Subcutaneous abdominal adipose tissue (tissue), 5 donors: ENCODE data around the gene FLNA.

Experiments used
- H3K27ac ChIP-seq: one replicate; pipeline ENCODE4 v1.7.0; 2013; ENCODE audit warnings: low read depth, mild to moderate bottlenecking, inconsistent platforms, low read length, moderate library complexity
- H3K27me3 ChIP-seq, 5 donors: one replicate each; pipeline ENCODE4 v1.7.0; 2013; ENCODE audit warnings: low read length in 5 of 5, inconsistent platforms in 1 of 5; ENCODE audit not compliant: control insufficient read depth in 5 of 5, insufficient read depth in 4 of 5
- H3K36me3 ChIP-seq, 5 donors: one replicate each; pipeline ENCODE4 v1.7.0; 2013; ENCODE audit warnings: low read length in 5 of 5; ENCODE audit not compliant: control insufficient read depth in 5 of 5, insufficient read depth in 5 of 5
- H3K4me1 ChIP-seq, 5 donors: one replicate each; pipeline ENCODE4 v1.7.0; 2013; ENCODE audit warnings: low read length in 5 of 5, mild to moderate bottlenecking in 3 of 5, moderate library complexity in 1 of 5; ENCODE audit not compliant: control insufficient read depth in 5 of 5, insufficient read depth in 5 of 5
- H3K4me3 ChIP-seq, 5 donors: one replicate each; pipeline ENCODE4 v1.7.0; 2013; ENCODE audit warnings: low read length in 5 of 5, low read depth in 1 of 5
- H3K9ac ChIP-seq, 5 donors: one replicate each; pipeline ENCODE4 v1.7.0; 2013; ENCODE audit warnings: low read length in 5 of 5, mild to moderate bottlenecking in 4 of 5, moderate library complexity in 3 of 5
- H3K9me3 ChIP-seq, 5 donors: one replicate each; pipeline ENCODE4 v1.7.0; 2013; ENCODE audit warnings: low read length in 5 of 5; ENCODE audit not compliant: control insufficient read depth in 5 of 5
- donor health status: healthy.
- donor health status: healthy.
- donor health status: healthy.
- donor health status: healthy.
- donor health status: healthy.

Gene FLNA

GRCh38 chrX:154360155-154360713 lies 14.2 kb downstream of the FLNA start:
- peaks cover 0 to 12% (median 0%) of the 10 kb centered on the region in 5 donors for H3K9me3 ChIP-seq
- no peaks in the 10 kb centered on the region for H3K4me1 ChIP-seq
- H3K27ac ChIP-seq: no peak overlapping the region
- no peak overlapping the region for H3K9ac ChIP-seq
- peaks cover 0 to 18% (median 3%) of the 10 kb centered on the region in 5 donors for H3K27me3 ChIP-seq
- H3K4me3 ChIP-seq: no peak overlapping the region
- H3K36me3 ChIP-seq: peaks cover 0 to 95% (median 90%) of the 10 kb centered on the region in 5 donors

DNA sequence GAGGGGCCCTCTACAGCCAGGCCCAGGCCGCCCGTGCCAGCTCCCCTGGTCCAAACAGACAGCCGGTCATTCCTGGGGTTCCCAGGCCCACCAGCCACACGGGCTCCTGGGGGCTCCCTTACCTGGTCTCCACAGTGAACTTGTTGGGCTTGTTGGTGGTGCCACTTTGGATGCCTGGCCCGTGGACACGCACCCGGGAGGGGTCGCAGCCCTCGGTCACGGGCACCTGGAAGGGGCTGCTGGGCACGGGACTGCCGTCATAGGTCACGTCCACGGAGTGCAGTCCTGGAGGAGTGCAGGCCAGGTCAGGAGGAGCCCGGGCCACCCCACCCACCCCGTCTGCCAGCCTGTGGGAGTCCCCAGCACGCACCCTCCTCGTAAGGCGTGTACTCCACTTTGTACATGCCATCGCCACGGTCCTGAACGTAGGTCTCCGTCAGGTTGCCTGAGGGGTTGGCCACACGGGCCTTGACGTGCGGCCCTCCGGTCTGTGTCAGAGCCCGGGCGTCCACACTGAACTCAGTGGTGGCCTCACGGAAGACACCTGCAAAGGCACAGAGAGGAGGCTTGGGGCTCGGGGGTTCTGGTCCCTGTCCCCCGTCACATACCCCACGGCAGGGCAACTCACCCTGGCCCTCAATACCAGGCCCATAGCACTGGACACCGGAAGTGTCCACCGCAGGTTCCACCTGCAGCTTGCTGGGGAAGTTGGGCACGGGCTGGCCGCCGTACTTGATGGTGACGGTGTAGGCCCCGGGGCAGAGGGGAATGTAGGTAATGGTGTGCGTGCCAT lies 14.9 kb downstream of the FLNA start:
- Histone ChIP-seq H3K9me3 (peaks cover 0 to 12% (median 0%) of the 10 kb centered on the region in 5 donors), H3K4me3 (no peak overlapping the region), H3K27ac (no peak overlapping the region), H3K36me3 (peaks cover 0 to 95% (median 90%) of the 10 kb centered on the region in 5 donors), H3K4me1 (no peaks in the 10 kb centered on the region), H3K27me3 (peaks cover 0 to 18% (median 3%) of the 10 kb centered on the region in 5 donors), H3K9ac (no peak overlapping the region)

DNA sequence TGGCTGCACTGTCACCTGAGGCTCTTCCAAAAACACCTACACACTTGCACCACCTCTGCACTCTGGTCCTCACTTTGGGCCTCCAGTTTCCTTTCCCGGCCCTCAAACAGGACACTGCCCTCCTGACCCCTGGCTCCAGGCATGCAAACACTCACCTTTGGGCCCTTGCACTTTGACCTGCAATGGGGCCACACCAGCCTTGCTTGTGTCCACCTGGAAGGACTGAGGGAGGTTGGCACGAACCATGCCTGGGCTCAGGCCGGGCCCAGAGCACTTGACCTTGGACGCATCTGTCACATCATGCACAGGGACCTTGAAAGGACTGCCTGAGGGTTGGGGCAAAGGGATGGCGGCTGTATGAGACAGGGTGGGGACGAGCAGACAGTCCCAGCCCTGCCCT lies 15.6 kb downstream of the FLNA start:
- no peak overlapping the region for H3K9ac ChIP-seq
- no peaks in the 10 kb centered on the region for H3K4me1 ChIP-seq
- H3K4me3 ChIP-seq: no peak overlapping the region
- peaks cover 0 to 95% (median 90%) of the 10 kb centered on the region in 5 donors for H3K36me3 ChIP-seq
- peaks cover 0 to 16% (median 3%) of the 10 kb centered on the region in 5 donors for H3K27me3 ChIP-seq
- peaks cover 0 to 10% (median 0%) of the 10 kb centered on the region in 5 donors for H3K9me3 ChIP-seq
- no peak overlapping the region for H3K27ac ChIP-seq

GRCh38 chrX:154358011-154358410 lies 16.4 kb downstream of the FLNA start:
- no peak overlapping the region for H3K27ac ChIP-seq

DNA sequence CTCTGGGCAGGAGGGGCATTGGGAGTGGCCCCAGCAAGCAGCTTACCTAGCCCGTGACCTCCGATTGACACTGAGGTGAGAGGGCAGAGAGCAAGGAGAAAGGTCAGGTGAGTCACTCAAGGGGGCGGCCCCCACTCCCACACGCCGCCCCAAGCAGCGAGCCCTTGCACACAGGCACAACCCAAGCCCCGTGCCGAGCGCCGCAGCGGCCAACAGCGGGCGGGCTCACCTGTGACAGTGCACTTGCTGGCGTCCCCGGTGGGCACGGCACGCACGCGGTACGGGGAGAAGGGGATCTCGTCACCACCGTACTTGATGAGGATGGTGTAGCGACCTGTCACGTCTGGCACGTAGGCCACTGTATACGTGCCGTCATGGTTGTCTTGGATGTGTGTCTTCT lies 17.2 kb downstream of the FLNA start:
- peaks cover 0 to 97% (median 96%) of the 10 kb centered on the region in 5 donors for H3K36me3 ChIP-seq
- no peaks in the 10 kb centered on the region for H3K4me1 ChIP-seq
- no peak overlapping the region for H3K9ac ChIP-seq
- H3K9me3 ChIP-seq: peaks cover 0 to 8% (median 0%) of the 10 kb centered on the region in 5 donors
- no peak overlapping the region for H3K4me3 ChIP-seq
- H3K27ac ChIP-seq: no peak overlapping the region
- H3K27me3 ChIP-seq: peaks cover 0 to 16% (median 7%) of the 10 kb centered on the region in 5 donors

More at GRCh38 chrX:154358011-154358410, 16.4 kb downstream of the FLNA start:
- H3K27me3 ChIP-seq: peaks cover 0 to 16% (median 8%) of the 10 kb centered on the region in 5 donors
- H3K36me3 ChIP-seq: peaks cover 0 to 97% (median 96%) of the 10 kb centered on the region in 5 donors
- H3K4me3 ChIP-seq: no peak overlapping the region
- peaks cover 0 to 8% (median 0%) of the 10 kb centered on the region in 5 donors for H3K9me3 ChIP-seq
- no peak overlapping the region for H3K9ac ChIP-seq
- H3K4me1 ChIP-seq: no peaks in the 10 kb centered on the region

- peaks cover 0 to 13% (median 5%) of the 10 kb centered on the region in 5 donors for H3K27me3 ChIP-seq
- no peaks in the 10 kb centered on the region for H3K4me1 ChIP-seq
- H3K36me3 ChIP-seq: peaks cover 0 to 97% (median 96%) of the 10 kb centered on the region in 5 donors
- H3K9me3 ChIP-seq: peaks cover 0 to 8% (median 0%) of the 10 kb centered on the region in 5 donors
- H3K4me3 ChIP-seq: no peak overlapping the region
- no peak overlapping the region for H3K9ac ChIP-seq
- no peak overlapping the region for H3K27ac ChIP-seq
These were observed 17.8 kb downstream of the FLNA start for GRCh38 chrX:154356596-154356995.

DNA sequence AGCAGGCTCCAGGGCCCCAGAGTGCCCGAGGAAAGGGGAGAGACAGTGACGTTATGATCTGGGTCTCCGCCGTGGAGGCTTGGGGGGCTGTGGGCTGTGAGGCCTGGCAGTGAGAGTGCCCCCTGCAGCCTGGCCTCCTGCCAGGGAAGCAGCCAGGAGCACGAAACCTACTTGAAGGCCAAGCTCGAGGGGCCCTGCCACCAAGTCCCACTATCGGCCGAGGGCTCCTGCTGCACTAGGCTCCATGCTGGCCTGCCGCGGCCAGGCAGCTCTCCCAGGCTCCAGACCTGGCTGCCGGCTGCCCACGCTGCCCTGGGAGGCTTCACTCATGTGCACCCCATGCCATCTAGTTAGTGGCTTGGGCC lies 18.7 kb downstream of the FLNA start:
- H3K4me3 ChIP-seq: no peak overlapping the region
- peaks cover 0 to 9% (median 5%) of the 10 kb centered on the region in 5 donors for H3K27me3 ChIP-seq
- H3K27ac ChIP-seq: no peak overlapping the region
- peaks cover 0 to 100% (median 98%) of the 10 kb centered on the region in 5 donors for H3K36me3 ChIP-seq
- H3K4me1 ChIP-seq: no peaks in the 10 kb centered on the region
- peaks cover 0 to 8% (median 0%) of the 10 kb centered on the region in 5 donors for H3K9me3 ChIP-seq
- H3K9ac ChIP-seq: no peak overlapping the region

DNA sequence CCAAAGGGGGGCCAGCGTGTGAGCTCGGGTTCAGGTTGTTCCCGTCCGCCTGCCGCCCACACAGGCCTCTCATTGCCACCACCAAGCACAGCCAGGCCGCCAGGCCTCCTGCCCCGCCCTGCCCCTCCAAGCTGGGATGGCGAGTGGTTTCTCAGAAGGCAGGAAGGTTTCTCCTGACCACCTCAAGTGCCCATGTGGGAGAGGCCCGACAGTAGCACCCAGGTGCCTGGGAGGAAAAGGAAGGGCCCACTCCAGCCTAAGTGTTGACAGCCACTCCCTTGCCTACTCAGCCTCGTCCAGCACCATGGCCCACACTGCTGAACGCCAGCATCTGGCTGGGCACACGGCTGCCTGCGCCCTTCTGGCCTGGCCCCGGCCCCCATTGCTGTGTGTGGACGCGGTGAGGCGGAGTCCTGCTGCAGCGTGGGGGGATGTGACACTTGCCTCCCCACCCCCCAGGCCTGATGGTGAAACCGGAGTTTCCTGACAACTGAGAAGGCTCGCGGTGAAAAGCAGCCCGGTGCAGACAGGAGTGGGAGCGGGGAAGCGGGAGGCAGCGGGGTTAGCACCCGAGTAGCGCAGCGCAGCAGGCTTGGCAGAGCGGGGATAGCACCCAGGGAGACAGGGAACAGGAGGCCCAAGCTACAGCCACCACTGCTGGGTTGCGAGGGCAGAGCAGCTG lies 19.2 kb downstream of the FLNA start:
- peaks cover 0 to 8% (median 0%) of the 10 kb centered on the region in 5 donors for H3K9me3 ChIP-seq
- H3K36me3 ChIP-seq: peaks cover 0 to 100% (median 99%) of the 10 kb centered on the region in 5 donors
- H3K27ac ChIP-seq: no peak overlapping the region
- H3K9ac ChIP-seq: no peak overlapping the region
- no peaks in the 10 kb centered on the region for H3K4me1 ChIP-seq
- peaks cover 0 to 9% (median 5%) of the 10 kb centered on the region in 5 donors for H3K27me3 ChIP-seq
- no peak overlapping the region for H3K4me3 ChIP-seq

DNA sequence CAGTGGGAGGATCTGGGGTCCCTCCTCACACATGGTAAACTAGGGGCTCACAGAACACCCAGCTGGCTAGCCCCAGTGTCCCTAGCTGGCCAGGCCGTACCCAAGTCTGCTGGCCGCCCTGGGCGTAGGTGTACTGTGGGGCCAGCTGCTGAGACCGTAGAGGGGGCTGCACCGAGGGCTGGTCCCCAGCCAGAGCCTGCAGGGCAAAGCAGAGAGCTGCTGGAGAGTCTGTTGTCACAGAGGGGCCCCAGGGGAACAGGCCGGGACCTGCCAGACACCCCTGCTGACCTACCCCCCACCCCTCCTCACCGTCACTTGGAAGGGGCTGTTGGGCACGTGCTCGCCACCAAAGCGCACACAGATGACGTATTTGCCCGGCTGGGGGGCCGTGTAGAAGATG lies 19.9 kb downstream of the FLNA start:
- no peak overlapping the region for H3K27ac ChIP-seq
- no peak overlapping the region for H3K4me3 ChIP-seq
- H3K9me3 ChIP-seq: peaks cover 0 to 8% (median 0%) of the 10 kb centered on the region in 5 donors
- H3K4me1 ChIP-seq: no peaks in the 10 kb centered on the region
- H3K27me3 ChIP-seq: peaks cover 0 to 9% (median 5%) of the 10 kb centered on the region in 5 donors
- no peak overlapping the region for H3K9ac ChIP-seq
- peaks cover 0 to 100% (median 99%) of the 10 kb centered on the region in 5 donors for H3K36me3 ChIP-seq
